Spleen (tissue), 11 donors: ENCODE measurements around the gene PCNX1. TPM values are rescaled to one million over a fixed set of nuclear protein-coding genes. Genes with fewer than 3 reads are reported as not detected.

Source experiments
- DNase-seq: peaks from one replicate; pipeline ENCODE4 v3.0.0-alpha.2; 2020
- H3K27ac ChIP-seq, 8 donors: fragments of 200-600 bp; sonication (generic) in 7 of 8; 1 replicate in 4 of 8; 2 replicates in 4 of 8; pipeline versions ENCODE4 v1.5.0 to v1.8.0; 2016 to 2021; ENCODE audit warnings: inconsistent platforms in 4 of 8, mild to moderate bottlenecking in 4 of 8, moderate library complexity in 1 of 8
- H3K27me3 ChIP-seq, 7 donors: fragments of 200-600 bp; sonication (generic) in 6 of 7; replicated peaks in 1 of 7; 1 replicate in 4 of 7; 2 replicates in 3 of 7; pipeline versions ENCODE4 v1.5.0 to v1.8.0; 2016 to 2021; ENCODE audit warnings: inconsistent platforms in 3 of 7, mild to moderate bottlenecking in 1 of 7
- H3K36me3 ChIP-seq, 6 donors: fragments of 200-600 bp; sonication (generic) in 5 of 6; 1 replicate in 4 of 6; 2 replicates in 2 of 6; pipeline versions ENCODE4 v1.5.0 to v1.8.0; 2016 to 2021; ENCODE audit warnings: inconsistent platforms in 2 of 6
- H3K4me1 ChIP-seq, 6 donors: fragments of 200-600 bp; sonication (generic) in 5 of 6; 1 replicate in 3 of 6; 2 replicates in 3 of 6; pipeline versions ENCODE4 v1.5.0 to v1.8.0; 2016 to 2021; ENCODE audit warnings: inconsistent platforms in 3 of 6
- H3K4me3 ChIP-seq, 8 donors: fragments of 200-600 bp; sonication (generic) in 7 of 8; 1 replicate in 4 of 8; 2 replicates in 4 of 8; pipeline versions ENCODE4 v1.5.0 to v1.8.0; 2016 to 2021; ENCODE audit warnings: inconsistent platforms in 4 of 8, mild to moderate bottlenecking in 4 of 8, moderate library complexity in 2 of 8
- H3K9me3 ChIP-seq, 8 donors: fragments of 200-600 bp; sonication (generic) in 7 of 8; 1 replicate in 4 of 8; 2 replicates in 4 of 8; pipeline versions ENCODE4 v1.5.0 to v1.8.0; 2016 to 2021; ENCODE audit warnings: inconsistent platforms in 4 of 8
- POLR2A ChIP-seq, 3 donors: fragments of 450-650 bp; IDR thresholded peaks; one replicate each; pipeline ENCODE4 v1.5.1; 2017; ENCODE audit warnings: antibody characterized with exemption in 3 of 3, mild to moderate bottlenecking in 1 of 3
- POLR2AphosphoS5 ChIP-seq, 3 donors: sonication (generic); formaldehyde crosslinking; IDR thresholded peaks; one replicate each; pipeline ENCODE4 v1.5.1; 2017; ENCODE audit warnings: antibody characterized with exemption in 3 of 3
- WGBS, 5 donors: extraction: QIAGEN DNeasy Blood & Tissue Kit in 3 of 5; methylation state at CpG; one replicate each; pipeline versions ENCODE4 v1.1.5 to v1.1.7; 2013 to 2018; 5-methylcytosine and 5-hydroxymethylcytosine counted together
- intact Hi-C: fragments of 100-400 bp; cut with DNase I; formaldehyde crosslinking; loops from one replicate; pipeline ENCODE4 v1.15.0; 2023; ENCODE audit warnings: low total_unique reads
- polyA plus RNA-seq, 3 donors: library from polyadenylated mRNA; stranded (reverse); fragments of 200-250 nt; gene quantifications; one replicate each; pipeline ENCODE4 v1.2.1, GENCODE V29; 2013
- total RNA-seq, 7 donors: library from RNA; depleted of rRNA in 3 of 7; stranded (reverse); fragments of >200 nt in 3 of 7; fragmentation: NEBNext Ultra II Directional in 4 of 7; extraction: Animal tissue kit (Norgen Biotek cat#: 25700) in 4 of 7; gene quantifications; one replicate each; pipeline versions ENCODE4 v1.1.0 to v1.2.1, GENCODE V29; 2016 to 2021
- TF ChIP-seq, protein P1 (sequence below), 11 experiments: fragments of 200-600 bp in 7 of 11; fragments of 450-650 bp in 4 of 11; sonication (generic) in 4 of 11; IDR thresholded peaks in 8 of 11; conservative IDR thresholded peaks in 3 of 11; 1 replicate in 7 of 11; 2 replicates in 4 of 11; pipeline versions ENCODE4 v1.4.0 to v1.8.0; 2016 to 2021; ENCODE audit warnings: antibody characterized with exemption in 11 of 11, inconsistent platforms in 4 of 11, mild to moderate bottlenecking in 1 of 11
- donor health status: healthy with polysubstance abuse.
- donor health status: DM: no; HTN: no; CAD: no; lungs with moderate emphysema.
- donor health status: DM: no; HTN: no; CAD: no.
- donor health status: Bipolar disorder and iron deficiency.
- donor health status: healthy.
- donor health status: DM: no; HTN: no; CAD: no.
- donor health status: DM: yes; HTN: yes; CAD: no.

Gene PCNX1
- total and polyA plus RNA-seq, 10 donors: 4.0 to 149 (median 100) TPM

DNA sequence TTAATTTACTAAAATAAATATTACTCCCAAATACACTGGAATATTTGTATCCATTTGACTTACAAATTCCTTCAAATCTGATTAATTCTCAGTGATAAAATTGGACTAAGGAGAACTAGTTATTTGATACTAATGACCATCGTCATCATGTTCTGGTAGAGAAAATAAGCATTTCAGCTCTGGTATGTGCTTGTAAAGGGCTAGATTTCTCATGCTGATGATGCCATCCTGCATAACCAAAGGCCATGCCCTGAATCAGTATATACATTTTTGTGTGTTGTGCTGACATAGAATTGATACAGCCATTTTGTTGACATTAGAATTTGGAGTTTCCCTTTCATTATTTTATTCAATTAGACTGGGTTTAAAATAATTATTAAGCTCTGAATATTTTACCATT, 148.9 kb downstream of the PCNX1 start:
- no peak for TF ChIP-seq POLR2AphosphoS5 (IDR thresholded peaks at IDR 0.05)
- TF ChIP-seq POLR2A (IDR thresholded peaks at IDR 0.05): no peak
- TF ChIP-seq, protein P1, sequence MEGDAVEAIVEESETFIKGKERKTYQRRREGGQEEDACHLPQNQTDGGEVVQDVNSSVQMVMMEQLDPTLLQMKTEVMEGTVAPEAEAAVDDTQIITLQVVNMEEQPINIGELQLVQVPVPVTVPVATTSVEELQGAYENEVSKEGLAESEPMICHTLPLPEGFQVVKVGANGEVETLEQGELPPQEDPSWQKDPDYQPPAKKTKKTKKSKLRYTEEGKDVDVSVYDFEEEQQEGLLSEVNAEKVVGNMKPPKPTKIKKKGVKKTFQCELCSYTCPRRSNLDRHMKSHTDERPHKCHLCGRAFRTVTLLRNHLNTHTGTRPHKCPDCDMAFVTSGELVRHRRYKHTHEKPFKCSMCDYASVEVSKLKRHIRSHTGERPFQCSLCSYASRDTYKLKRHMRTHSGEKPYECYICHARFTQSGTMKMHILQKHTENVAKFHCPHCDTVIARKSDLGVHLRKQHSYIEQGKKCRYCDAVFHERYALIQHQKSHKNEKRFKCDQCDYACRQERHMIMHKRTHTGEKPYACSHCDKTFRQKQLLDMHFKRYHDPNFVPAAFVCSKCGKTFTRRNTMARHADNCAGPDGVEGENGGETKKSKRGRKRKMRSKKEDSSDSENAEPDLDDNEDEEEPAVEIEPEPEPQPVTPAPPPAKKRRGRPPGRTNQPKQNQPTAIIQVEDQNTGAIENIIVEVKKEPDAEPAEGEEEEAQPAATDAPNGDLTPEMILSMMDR (IDR thresholded peaks at IDR 0.05 in 8 of 11, conservative IDR thresholded peaks at IDR 0.05 in 3 of 11): no peak
- Histone ChIP-seq H3K4me3 (no peak overlapping the region), H3K4me1 (no peaks in the 10 kb centered on the region), H3K9me3 (no peaks in the 10 kb centered on the region), H3K36me3 (peaks cover 5 to 100% (median 79%) of the 10 kb centered on the region in 6 donors), H3K27me3 (no peaks in the 10 kb centered on the region), H3K27ac (no peak overlapping the region)
- intact Hi-C loops: no loop called here
- DNase-seq: no peak
- WGBS, 5 donors: 97 to 100% (median 97%) methylated on average over 1 of the region's 1 CpG

DNA sequence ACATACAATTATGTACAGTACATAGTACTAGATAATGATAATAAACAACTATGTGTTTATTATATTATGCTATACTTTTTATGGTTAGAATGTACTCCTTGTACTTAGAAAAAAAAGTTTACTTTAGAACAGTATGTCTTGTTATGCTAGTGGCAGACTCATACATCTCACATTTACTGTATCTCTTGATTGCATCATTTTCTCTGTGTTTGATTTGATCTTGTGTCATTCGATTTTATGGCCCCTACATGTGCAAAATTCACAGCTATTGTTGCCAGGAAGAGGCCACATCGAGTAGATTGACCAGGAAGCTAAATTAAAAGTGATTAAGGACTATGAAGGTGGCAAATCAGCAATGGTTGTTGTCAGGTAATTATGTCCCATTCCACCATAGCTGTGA, 153.0 kb downstream of the PCNX1 start:
- intact Hi-C loops: no loop called here
- H3K9me3 ChIP-seq: peaks cover 0 to 13% (median 8%) of the 10 kb centered on the region in 8 donors
- TF ChIP-seq POLR2A (IDR thresholded peaks at IDR 0.05): no peak
- no peaks in the 10 kb centered on the region for H3K4me1 ChIP-seq
- no peak overlapping the region for H3K27ac ChIP-seq
- H3K27me3 ChIP-seq: no peaks in the 10 kb centered on the region
- no peak for DNase-seq
- H3K36me3 ChIP-seq: peaks cover 5 to 98% (median 74%) of the 10 kb centered on the region in 6 donors
- H3K4me3 ChIP-seq: no peak overlapping the region
- WGBS, 5 donors: 85 to 99% (median 92%) methylated on average over 2 of the region's 2 CpGs

DNA sequence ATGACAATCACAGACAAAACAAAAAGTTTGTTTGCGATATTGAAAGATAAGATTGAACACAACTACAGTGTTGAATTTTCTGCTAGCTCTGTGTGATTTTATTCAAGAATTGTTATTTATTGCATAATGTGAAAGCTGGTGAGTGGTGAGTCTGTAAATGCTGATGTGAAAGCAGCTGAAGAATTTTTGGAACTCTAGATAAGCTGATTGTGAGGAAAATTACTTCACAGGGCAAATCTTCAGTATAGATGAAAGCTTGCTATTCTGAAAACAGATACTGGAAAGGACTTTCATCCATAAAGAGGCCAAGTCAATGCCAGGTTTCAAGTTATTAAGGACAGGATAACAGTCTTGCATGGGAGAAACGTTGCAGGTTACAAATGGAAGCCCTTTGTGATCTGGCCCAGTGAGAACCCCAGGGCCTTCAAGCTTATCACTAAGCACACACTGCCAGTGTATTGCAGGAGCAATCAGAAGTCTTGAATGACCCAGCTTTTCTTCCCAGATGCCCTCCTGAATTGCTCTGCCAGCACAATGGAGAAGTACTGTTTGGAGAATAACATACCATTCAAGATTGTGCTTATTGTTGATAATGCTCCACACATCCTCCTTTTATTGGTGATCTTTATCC, 153.7 kb downstream of the PCNX1 start:
- WGBS, 5 donors: 93 to 100% (median 97%) methylated on average over 2 of the region's 2 CpGs
- Histone ChIP-seq H3K4me1 (no peaks in the 10 kb centered on the region), H3K27ac (no peak overlapping the region), H3K36me3 (peaks cover 5 to 98% (median 68%) of the 10 kb centered on the region in 6 donors), H3K4me3 (no peak overlapping the region), H3K27me3 (no peaks in the 10 kb centered on the region), H3K9me3 (peaks cover 0 to 19% (median 11%) of the 10 kb centered on the region in 8 donors)
- TF ChIP-seq POLR2A (IDR thresholded peaks at IDR 0.05) (no peak), POLR2AphosphoS5 (IDR thresholded peaks at IDR 0.05) (no peak)
- TF ChIP-seq, protein P1 (IDR thresholded peaks at IDR 0.05 in 8 of 11, conservative IDR thresholded peaks at IDR 0.05 in 3 of 11): no peak
- no peak for DNase-seq
- intact Hi-C loops: no loop called here

DNA sequence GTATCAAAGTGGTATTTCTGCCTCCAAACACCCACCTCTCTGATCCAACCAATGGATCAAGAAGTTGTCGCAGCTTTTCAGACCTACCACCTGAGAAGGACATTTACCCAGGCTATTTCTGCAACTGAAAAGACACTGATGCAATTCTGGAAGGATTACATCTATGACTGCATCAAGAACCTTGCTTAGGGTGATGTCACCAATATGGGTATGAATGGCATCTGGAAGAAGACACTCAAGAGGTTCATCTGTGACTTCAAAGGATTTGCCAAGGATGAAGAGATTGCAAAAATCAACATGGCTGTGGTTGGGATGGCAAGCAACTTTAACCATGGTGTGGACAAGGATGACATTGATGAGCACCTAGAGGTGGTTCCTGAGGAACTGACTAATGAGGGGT, 154.2 kb downstream of the PCNX1 start:
- 88 to 100% (median 100%) methylated on average over 1 of the region's 1 CpG for WGBS, 5 donors
- TF ChIP-seq, protein P1 (IDR thresholded peaks at IDR 0.05 in 8 of 11, conservative IDR thresholded peaks at IDR 0.05 in 3 of 11): no peak
- TF ChIP-seq POLR2AphosphoS5 (IDR thresholded peaks at IDR 0.05) (no peak), POLR2A (IDR thresholded peaks at IDR 0.05) (no peak)
- Histone ChIP-seq H3K9me3 (peaks cover 0 to 19% (median 11%) of the 10 kb centered on the region in 8 donors), H3K4me1 (no peaks in the 10 kb centered on the region), H3K4me3 (no peak overlapping the region), H3K27ac (no peak overlapping the region), H3K27me3 (no peaks in the 10 kb centered on the region), H3K36me3 (peaks cover 5 to 98% (median 64%) of the 10 kb centered on the region in 6 donors)
- intact Hi-C loops: no loop called here
- DNase-seq: no peak
